ENCODE data around the gene BORCS6.

Gene BORCS6

GRCh38 chr17:8140065-8141029 lies 49.6 kb downstream of the BORCS6 start:
- Histone ChIP-seq H3K4me3 (ENCODE audit: low read length) (no peak overlapping the region), H3K9me2 (replicated peaks; ENCODE audit: control insufficient read depth, low read length) (no peaks in the 10 kb centered on the region), H4K20me1 (ENCODE audit: control insufficient read depth, insufficient read depth, low read depth, low read length) (no peaks in the 10 kb centered on the region), H3K9me3 (ENCODE audit: control insufficient read depth, insufficient read depth, low read length) (no peaks in the 10 kb centered on the region), H3K36me3 (ENCODE audit: control insufficient read depth, low read length) (peaks cover 34% of the 10 kb centered on the region), H3K4me1 (ENCODE audit: control insufficient read depth, low read length) (peaks cover 20% of the 10 kb centered on the region), H3K79me2 (ENCODE audit: control insufficient read depth, low read length) (no peaks in the 10 kb centered on the region), H3K27ac (ENCODE audit: low read depth, low read length) (no peak overlapping the region), H3K4me2 (ENCODE audit: low read length) (no peak overlapping the region), H3K27me3 (ENCODE audit: control insufficient read depth, low read length) (peaks cover 8% of the 10 kb centered on the region), H3F3A (ENCODE audit: control insufficient read depth, insufficient read depth) (peaks cover 3% of the 10 kb centered on the region)
- TF ChIP-seq EZH2phosphoT487 (IDR thresholded peaks at IDR 0.05; ENCODE audit: borderline replicate concordance, low read length) (no peak), CTCF (IDR thresholded peaks at IDR 0.05; ENCODE audit: low read depth, low read length, poor library complexity, severe bottlenecking) (no peak)

DNA sequence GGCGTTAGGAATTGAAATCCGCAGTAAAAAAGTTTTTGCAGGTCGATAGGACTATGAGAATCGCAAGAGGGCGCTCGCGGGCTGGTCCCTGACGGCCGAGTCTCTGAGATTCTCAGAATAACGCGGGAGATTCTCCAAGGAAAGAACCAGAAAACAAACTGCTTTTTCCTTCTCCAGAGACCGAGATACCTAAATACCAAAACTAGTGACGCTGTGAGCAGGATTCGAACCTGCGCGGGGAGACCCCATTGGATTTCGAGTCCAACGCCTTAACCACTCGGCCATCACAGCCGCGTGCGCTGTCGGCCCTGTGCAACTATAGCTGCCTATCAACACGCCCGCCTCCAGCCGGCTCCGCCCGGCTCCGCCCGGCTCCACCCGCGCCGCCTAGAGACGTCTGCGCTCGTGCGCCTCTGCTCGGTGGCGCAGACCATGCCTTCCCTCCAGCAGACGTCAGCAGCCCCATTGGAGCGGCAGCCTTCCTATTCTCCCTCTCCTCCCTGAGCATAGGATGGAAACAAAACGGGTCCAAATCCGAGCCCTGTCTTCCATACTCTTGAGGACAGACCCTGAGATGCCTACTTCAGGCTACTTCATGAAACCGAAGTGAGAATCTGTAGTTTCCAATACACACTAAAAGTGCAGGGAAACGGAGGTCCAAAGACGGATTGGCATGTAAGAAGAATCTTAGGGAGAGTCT lies 51.2 kb downstream of the BORCS6 start:
- Histone ChIP-seq H3K9me2 (replicated peaks; ENCODE audit: control insufficient read depth, low read length) (no peaks in the 10 kb centered on the region), H4K20me1 (ENCODE audit: control insufficient read depth, insufficient read depth, low read depth, low read length) (no peaks in the 10 kb centered on the region), H3K27ac (ENCODE audit: low read depth, low read length) (peak overlapping the region; percentile 71), H3K9me3 (ENCODE audit: control insufficient read depth, insufficient read depth, low read length) (no peaks in the 10 kb centered on the region), H3K36me3 (ENCODE audit: control insufficient read depth, low read length) (peaks cover 23% of the 10 kb centered on the region), H3K79me2 (ENCODE audit: control insufficient read depth, low read length) (no peaks in the 10 kb centered on the region), H3F3A (ENCODE audit: control insufficient read depth, insufficient read depth) (peaks cover 6% of the 10 kb centered on the region), H3K4me2 (ENCODE audit: low read length) (peak overlapping the region; percentile 85), H3K4me3 (ENCODE audit: low read length) (peak overlapping the region; percentile 79), H3K4me1 (ENCODE audit: control insufficient read depth, low read length) (peaks cover 20% of the 10 kb centered on the region), H3K27me3 (ENCODE audit: control insufficient read depth, low read length) (peaks cover 8% of the 10 kb centered on the region)
- no peak for TF ChIP-seq EZH2phosphoT487 (IDR thresholded peaks at IDR 0.05; ENCODE audit: borderline replicate concordance, low read length)
- TF ChIP-seq CTCF (IDR thresholded peaks at IDR 0.05; ENCODE audit: low read depth, low read length, poor library complexity, severe bottlenecking), result peak; percentile 94

DNA sequence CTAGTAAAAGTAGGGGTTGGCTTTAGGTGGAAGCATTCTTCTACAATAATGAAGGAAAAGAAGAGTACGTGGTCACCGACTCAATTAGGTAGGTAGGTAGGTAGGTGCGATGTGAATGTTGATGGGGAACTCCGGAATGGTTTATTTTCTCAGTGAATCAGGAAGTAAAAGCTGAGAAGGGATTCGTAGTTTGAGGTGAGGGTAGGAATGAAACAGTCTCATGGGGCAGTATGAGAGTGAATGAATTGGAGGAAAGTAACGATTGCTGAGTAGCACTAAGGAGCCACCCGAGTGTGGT lies 51.7 kb downstream of the BORCS6 start:
- peaks cover 20% of the 10 kb centered on the region for H3K4me1 ChIP-seq (ENCODE audit: control insufficient read depth, low read length)
- peak overlapping the region; percentile 85 for H3K4me2 ChIP-seq (ENCODE audit: low read length)
- H3K9me3 ChIP-seq (ENCODE audit: control insufficient read depth, insufficient read depth, low read length), result no peaks in the 10 kb centered on the region
- peaks cover 6% of the 10 kb centered on the region for H3F3A ChIP-seq (ENCODE audit: control insufficient read depth, insufficient read depth)
- no peaks in the 10 kb centered on the region for H3K9me2 ChIP-seq (replicated peaks; ENCODE audit: control insufficient read depth, low read length)
- H3K4me3 ChIP-seq (ENCODE audit: low read length), result peak overlapping the region; percentile 79
- H3K27ac ChIP-seq (ENCODE audit: low read depth, low read length), result peak overlapping the region; percentile 71
- TF ChIP-seq CTCF (IDR thresholded peaks at IDR 0.05; ENCODE audit: low read depth, low read length, poor library complexity, severe bottlenecking) (no peak), EZH2phosphoT487 (IDR thresholded peaks at IDR 0.05; ENCODE audit: borderline replicate concordance, low read length) (no peak)
- no peaks in the 10 kb centered on the region for H3K79me2 ChIP-seq (ENCODE audit: control insufficient read depth, low read length)
- H3K27me3 ChIP-seq (ENCODE audit: control insufficient read depth, low read length), result peaks cover 8% of the 10 kb centered on the region
- no peaks in the 10 kb centered on the region for H4K20me1 ChIP-seq (ENCODE audit: control insufficient read depth, insufficient read depth, low read depth, low read length)
- peaks cover 23% of the 10 kb centered on the region for H3K36me3 ChIP-seq (ENCODE audit: control insufficient read depth, low read length)
